Lung (tissue), 12 donors: ENCODE data around the gene MYBL2. TPM values are rescaled to one million over a fixed set of nuclear protein-coding genes. Genes with fewer than 3 reads are reported as not detected.

Experiments used
- ATAC-seq: fragments of 200-7000 bp; cut with Tn5 transposase; one replicate; pipeline ENCODE4 v1.9.1; 2020; ENCODE audit warnings: moderate number of reproducible peaks; ENCODE audit not compliant: insufficient read depth, low FRiP score
- DNase-seq, 3 donors: peaks; one replicate each; pipeline ENCODE4 v3.0.0-alpha.2; 2013 to 2017
- H3K27ac ChIP-seq, 2 donors: one replicate each; pipeline ENCODE4 v1.5.1; 2013; ENCODE audit warnings: mild to moderate bottlenecking in 2 of 2, moderate library complexity in 2 of 2, control low read depth in 1 of 2, inconsistent platforms in 1 of 2, low read depth in 1 of 2, low read length in 1 of 2
- H3K27me3 ChIP-seq, 3 donors: one replicate each; pipeline ENCODE4 v1.5.1; 2013; ENCODE audit warnings: low read length in 2 of 3; ENCODE audit not compliant: control insufficient read depth in 3 of 3, insufficient read depth in 3 of 3
- H3K36me3 ChIP-seq, 4 donors: one replicate each; pipeline ENCODE4 v1.5.1; 2013; ENCODE audit warnings: low read length in 4 of 4, mild to moderate bottlenecking in 1 of 4, moderate library complexity in 1 of 4; ENCODE audit not compliant: control insufficient read depth in 4 of 4, insufficient read depth in 4 of 4
- H3K4me1 ChIP-seq, 5 donors: one replicate each; pipeline ENCODE4 v1.5.1; 2013; ENCODE audit warnings: low read length in 5 of 5, mild to moderate bottlenecking in 2 of 5, moderate library complexity in 1 of 5; ENCODE audit not compliant: control insufficient read depth in 5 of 5, insufficient read depth in 5 of 5
- H3K4me3 ChIP-seq: one replicate; pipeline ENCODE4 v1.5.1; 2013; ENCODE audit warnings: mild to moderate bottlenecking, control low read depth, moderate library complexity
- H3K9ac ChIP-seq, 2 donors: one replicate each; pipeline ENCODE4 v1.5.1; 2013; ENCODE audit warnings: low read length in 2 of 2, control low read depth in 1 of 2; ENCODE audit not compliant: insufficient read depth in 1 of 2
- H3K9me3 ChIP-seq, 4 donors: one replicate each; pipeline ENCODE4 v1.5.1; 2013; ENCODE audit warnings: low read length in 3 of 4, mild to moderate bottlenecking in 1 of 4, moderate library complexity in 1 of 4; ENCODE audit not compliant: control insufficient read depth in 4 of 4, insufficient read depth in 3 of 4
- WGBS, 2 donors: extraction: QIAGEN DNeasy Blood & Tissue Kit; methylation state at CpG; one replicate each; pipeline ENCODE4 v1.1.7; 2013; 5-methylcytosine and 5-hydroxymethylcytosine counted together
- polyA plus RNA-seq, 2 donors: library from polyadenylated mRNA; stranded (reverse); fragments of 200-250 nt; gene quantifications; one replicate each; pipeline ENCODE4 v1.2.1, GENCODE V29; 2013
- total RNA-seq, 2 donors: library from RNA; depleted of rRNA in 1 of 2; stranded (reverse); fragments of >200 nt in 1 of 2; gene quantifications; one replicate each; pipeline ENCODE4 v1.2.1, GENCODE V29; 2014 to 2021
- TF ChIP-seq, protein P1 (sequence below): IDR thresholded peaks from 2 replicates; pipeline ENCODE4 v1.5.1; 2012; ENCODE audit warnings: mild to moderate bottlenecking; ENCODE audit errors: control extremely low read depth, extremely low read depth
- donor health status: control.
- donor health status: control.
- donor health status: Bipolar disorder and iron deficiency.
- donor health status: healthy.
- donor health status: DM: yes; HTN: yes; CAD: no.

The MYBL2 gene
- total and polyA plus RNA-seq, 4 donors: 2.1 to 4.7 (median 3.3) TPM

DNA sequence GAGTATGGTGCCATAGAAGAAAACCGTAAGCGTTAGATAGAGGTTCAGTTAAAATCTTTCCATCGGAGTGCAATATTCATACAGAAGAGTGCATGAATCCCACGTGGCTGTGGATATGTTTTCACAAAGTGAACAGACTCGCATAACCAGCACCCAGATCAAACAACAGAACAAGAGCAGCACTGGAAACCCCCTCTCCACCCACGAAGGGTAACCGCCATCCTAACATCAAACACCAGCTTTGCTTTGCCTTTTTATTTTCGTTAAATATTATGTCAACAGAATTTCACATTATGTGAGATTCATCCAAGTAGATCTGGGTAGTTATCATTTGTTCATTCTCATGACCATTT lies 55.2 kb downstream of the MYBL2 start:
- peaks cover 0 to 5% (median 0%) of the 10 kb centered on the region in 5 donors for H3K4me1 ChIP-seq
- no peak for DNase-seq
- ATAC-seq: no peak
- no peak overlapping the region for H3K27ac ChIP-seq
- TF ChIP-seq, protein P1, sequence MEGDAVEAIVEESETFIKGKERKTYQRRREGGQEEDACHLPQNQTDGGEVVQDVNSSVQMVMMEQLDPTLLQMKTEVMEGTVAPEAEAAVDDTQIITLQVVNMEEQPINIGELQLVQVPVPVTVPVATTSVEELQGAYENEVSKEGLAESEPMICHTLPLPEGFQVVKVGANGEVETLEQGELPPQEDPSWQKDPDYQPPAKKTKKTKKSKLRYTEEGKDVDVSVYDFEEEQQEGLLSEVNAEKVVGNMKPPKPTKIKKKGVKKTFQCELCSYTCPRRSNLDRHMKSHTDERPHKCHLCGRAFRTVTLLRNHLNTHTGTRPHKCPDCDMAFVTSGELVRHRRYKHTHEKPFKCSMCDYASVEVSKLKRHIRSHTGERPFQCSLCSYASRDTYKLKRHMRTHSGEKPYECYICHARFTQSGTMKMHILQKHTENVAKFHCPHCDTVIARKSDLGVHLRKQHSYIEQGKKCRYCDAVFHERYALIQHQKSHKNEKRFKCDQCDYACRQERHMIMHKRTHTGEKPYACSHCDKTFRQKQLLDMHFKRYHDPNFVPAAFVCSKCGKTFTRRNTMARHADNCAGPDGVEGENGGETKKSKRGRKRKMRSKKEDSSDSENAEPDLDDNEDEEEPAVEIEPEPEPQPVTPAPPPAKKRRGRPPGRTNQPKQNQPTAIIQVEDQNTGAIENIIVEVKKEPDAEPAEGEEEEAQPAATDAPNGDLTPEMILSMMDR: no peak
- no peaks in the 10 kb centered on the region for H3K36me3 ChIP-seq
- no peaks in the 10 kb centered on the region for H3K27me3 ChIP-seq
- 54 to 71% methylated on average over 8 of the region's 8 CpGs for WGBS, 2 donors
- no peak overlapping the region for H3K9ac ChIP-seq
- H3K9me3 ChIP-seq: no peaks in the 10 kb centered on the region
- no peak overlapping the region for H3K4me3 ChIP-seq

DNA sequence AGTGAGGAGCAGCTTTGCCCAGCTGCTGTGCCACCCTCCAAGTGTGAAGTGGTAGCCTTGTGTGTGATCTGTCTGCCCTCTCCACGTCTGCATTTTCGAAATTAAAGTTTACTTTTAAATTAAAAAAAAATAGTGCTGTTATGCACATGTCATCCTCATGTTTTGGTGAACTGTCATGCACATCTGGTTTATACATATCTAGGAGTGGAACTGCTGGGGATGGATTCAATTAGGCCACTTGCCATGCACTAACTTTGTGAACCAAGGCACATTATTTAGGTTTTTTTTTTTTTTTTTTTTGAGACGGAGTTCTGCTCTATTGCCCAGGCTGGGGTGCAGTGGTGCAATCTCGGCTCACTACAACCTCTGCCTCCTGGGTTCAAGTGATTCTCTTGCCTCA lies 56.3 kb downstream of the MYBL2 start:
- H3K36me3 ChIP-seq: no peaks in the 10 kb centered on the region
- H3K9ac ChIP-seq: no peak overlapping the region
- 70 to 75% methylated on average over 4 of the region's 4 CpGs for WGBS, 2 donors
- peak in 1 of 3 donors; percentile 33 for DNase-seq
- ATAC-seq: no peak
- TF ChIP-seq, protein P1: no peak
- peaks cover 0 to 5% (median 0%) of the 10 kb centered on the region in 5 donors for H3K4me1 ChIP-seq
- no peaks in the 10 kb centered on the region for H3K9me3 ChIP-seq
- H3K27me3 ChIP-seq: no peaks in the 10 kb centered on the region
- no peak overlapping the region for H3K4me3 ChIP-seq
- H3K27ac ChIP-seq: no peak overlapping the region

DNA sequence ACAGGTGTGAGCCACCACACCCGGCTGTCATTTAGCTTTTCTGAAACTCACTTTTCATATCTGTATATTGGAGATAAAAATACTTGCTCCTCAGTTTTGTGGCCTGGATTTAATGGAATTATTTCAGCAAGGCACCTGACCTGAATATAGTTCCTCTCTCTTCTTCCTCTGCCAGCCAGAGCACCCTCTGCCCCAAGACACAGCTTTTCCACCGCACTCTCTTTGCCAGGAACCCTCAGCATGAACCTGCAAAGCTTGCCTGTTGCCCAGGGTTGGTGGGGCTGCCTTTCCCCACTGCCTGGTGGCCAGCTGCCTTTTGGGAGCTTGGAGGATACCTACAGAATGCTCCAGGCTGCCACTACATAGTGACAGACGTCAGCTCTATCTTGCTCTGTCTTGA lies 56.8 kb downstream of the MYBL2 start:
- H3K36me3 ChIP-seq: no peaks in the 10 kb centered on the region
- H3K9ac ChIP-seq: no peak overlapping the region
- ATAC-seq: no peak
- no peak overlapping the region for H3K4me3 ChIP-seq
- H3K27me3 ChIP-seq: no peaks in the 10 kb centered on the region
- peaks cover 0 to 1% (median 0%) of the 10 kb centered on the region in 4 donors for H3K9me3 ChIP-seq
- no peak for DNase-seq
- no peak overlapping the region for H3K27ac ChIP-seq
- WGBS, 2 donors: 80 to 83% methylated on average over 3 of the region's 3 CpGs
- TF ChIP-seq, protein P1: no peak
- peaks cover 0 to 5% (median 0%) of the 10 kb centered on the region in 5 donors for H3K4me1 ChIP-seq

DNA sequence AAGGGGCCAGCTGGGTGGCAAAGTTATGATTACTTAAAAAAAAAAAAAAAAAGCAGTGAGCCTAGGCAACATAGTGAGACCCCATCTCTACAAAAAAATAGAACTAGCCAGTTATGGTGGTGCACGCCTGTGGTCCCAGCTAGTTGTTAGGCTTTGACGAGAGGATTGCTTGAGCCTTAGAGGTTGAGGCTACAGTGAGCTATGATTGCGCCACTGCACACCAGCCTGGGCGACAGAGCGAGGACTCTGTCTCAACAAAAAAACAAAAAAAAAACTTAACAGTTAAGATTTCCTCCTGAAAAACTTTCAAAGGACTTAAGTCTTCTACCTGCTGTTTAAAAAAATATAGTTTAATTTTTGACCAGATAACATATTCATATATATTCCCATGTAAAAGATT lies 57.5 kb downstream of the MYBL2 start:
- TF ChIP-seq, protein P1: no peak
- DNase-seq (no peak), ATAC-seq (no peak)
- peaks cover 0 to 5% (median 0%) of the 10 kb centered on the region in 5 donors for H3K4me1 ChIP-seq
- H3K27ac ChIP-seq: no peak overlapping the region
- no peaks in the 10 kb centered on the region for H3K36me3 ChIP-seq
- H3K9me3 ChIP-seq: peaks cover 0 to 3% (median 0%) of the 10 kb centered on the region in 4 donors
- H3K9ac ChIP-seq: no peak overlapping the region
- H3K4me3 ChIP-seq: no peak overlapping the region
- 65 to 82% methylated on average over 5 of the region's 5 CpGs for WGBS, 2 donors
- no peaks in the 10 kb centered on the region for H3K27me3 ChIP-seq
